Measurements from ENCODE around the gene OR2T12.
"Not testable (repeated sequence)": the region's sequence is repeated elsewhere in the genome, so short reads cannot be mapped to it uniquely, and the experiment has no call there.

The OR2T12 gene

GRCh38 chr1:248268178-248268577 is 35.0 kb downstream of the OR2T12 start:
- Histone ChIP-seq H3K36me3 (ENCODE audit: control insufficient read depth in 2 of 2, insufficient read depth in 2 of 2, low read length in 2 of 2) (no peaks in the 10 kb centered on the region), H3K27ac (ENCODE audit: low read length) (no peak overlapping the region), H3K27me3 (ENCODE audit: control insufficient read depth in 1 of 2, insufficient read depth in 2 of 2, low read length in 2 of 2) (no peaks in the 10 kb centered on the region), H3K9me3 (ENCODE audit: control insufficient read depth in 2 of 2, low read length in 2 of 2) (no peaks in the 10 kb centered on the region), H3K4me1 (ENCODE audit: control insufficient read depth, insufficient read depth, low read length) (no peaks in the 10 kb centered on the region), H3K4me3 (ENCODE audit: low read length in 2 of 2) (no peak overlapping the region), H3K9ac (ENCODE audit: low read length in 2 of 2) (no peak overlapping the region)

GRCh38 chr1:248259309-248259708 is 43.9 kb downstream of the OR2T12 start:
- not testable (repeated sequence) for H3K27me3 ChIP-seq (ENCODE audit: control insufficient read depth in 1 of 2, insufficient read depth in 2 of 2, low read length in 2 of 2); H3K9me3 ChIP-seq (ENCODE audit: control insufficient read depth in 2 of 2, low read length in 2 of 2); H3K36me3 ChIP-seq (ENCODE audit: control insufficient read depth in 2 of 2, insufficient read depth in 2 of 2, low read length in 2 of 2); H3K4me3 ChIP-seq (ENCODE audit: low read length in 2 of 2); H3K9ac ChIP-seq (ENCODE audit: low read length in 2 of 2); H3K4me1 ChIP-seq (ENCODE audit: control insufficient read depth, insufficient read depth, low read length); H3K27ac ChIP-seq (ENCODE audit: low read length)

- Histone ChIP-seq H3K4me1 (ENCODE audit: control insufficient read depth, insufficient read depth, low read length) (no peaks in the 10 kb centered on the region), H3K9me3 (ENCODE audit: control insufficient read depth in 2 of 2, low read length in 2 of 2) (no peaks in the 10 kb centered on the region), H3K27ac (ENCODE audit: low read length) (no peak overlapping the region), H3K4me3 (ENCODE audit: low read length in 2 of 2) (no peak overlapping the region), H3K9ac (ENCODE audit: low read length in 2 of 2) (no peak overlapping the region), H3K27me3 (ENCODE audit: control insufficient read depth in 1 of 2, insufficient read depth in 2 of 2, low read length in 2 of 2) (peaks cover 0 to 3% of the 10 kb centered on the region in 2 donors), H3K36me3 (ENCODE audit: control insufficient read depth in 2 of 2, insufficient read depth in 2 of 2, low read length in 2 of 2) (no peaks in the 10 kb centered on the region)
Observed at GRCh38 chr1:248243204-248243603, 60.0 kb downstream of the OR2T12 start.
